ENCODE results near the gene KLHL28.

KLHL28 gene

GRCh38 chr14:44960146-44960545, 1.6 kb downstream of the KLHL28 start:
- DNase-seq, result no peak

GRCh38 chr14:44959538-44959937, 2.2 kb downstream of the KLHL28 start:
- DNase-seq, result no peak

DNA sequence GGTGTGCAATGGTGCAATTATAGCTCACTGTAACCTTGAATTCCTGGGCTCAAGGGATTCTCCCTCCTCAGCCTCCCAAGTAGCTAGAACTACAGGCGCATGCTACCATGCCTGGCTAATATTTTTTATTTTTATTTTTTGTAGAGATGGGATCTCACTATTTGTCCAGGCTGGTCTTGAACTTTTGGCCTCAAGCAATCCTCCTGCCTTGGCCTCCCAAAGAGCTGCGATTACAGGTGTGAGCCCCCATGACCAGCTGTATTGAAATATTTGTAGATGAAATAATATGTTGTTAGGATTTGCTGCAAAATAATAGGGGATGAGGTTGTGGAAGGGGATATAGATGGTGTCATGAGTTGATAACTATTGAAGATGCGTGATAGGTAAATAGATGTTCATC, 4.9 kb downstream of the KLHL28 start:
- no peak for DNase-seq

GRCh38 chr14:44955528-44955927, 6.2 kb downstream of the KLHL28 start:
- no peak for DNase-seq

- no peak for DNase-seq
Measured at GRCh38 chr14:44954750-44955149, 7.0 kb downstream of the KLHL28 start.

- DNase-seq, result no peak
Measured at GRCh38 chr14:44952391-44953110, 9.2 kb downstream of the KLHL28 start.

DNA sequence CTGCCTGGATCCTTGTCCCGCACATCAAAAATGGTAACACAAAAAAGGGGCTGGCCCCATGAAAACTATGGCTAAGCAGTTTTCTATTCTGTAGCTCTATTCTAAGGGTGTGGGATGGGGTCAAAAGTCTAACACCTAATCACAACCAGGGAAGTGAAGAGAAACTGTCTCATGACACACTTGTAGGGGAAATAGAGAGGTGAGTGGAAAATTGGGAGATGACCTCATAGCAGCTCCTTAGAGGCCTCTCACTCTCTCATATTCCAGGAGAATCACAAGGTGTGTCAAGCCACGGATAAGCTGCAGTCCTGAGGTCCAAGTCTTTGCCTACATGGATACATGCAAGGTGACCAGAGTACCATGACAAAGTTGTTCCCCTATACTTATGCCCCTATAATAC, 10.7 kb downstream of the KLHL28 start:
- DNase-seq, result no peak

GRCh38 chr14:44945264-44945663, 16.5 kb downstream of the KLHL28 start:
- no peak for DNase-seq

- DNase-seq, result no peak
Measured at GRCh38 chr14:44944107-44944506, 17.6 kb downstream of the KLHL28 start.

DNA sequence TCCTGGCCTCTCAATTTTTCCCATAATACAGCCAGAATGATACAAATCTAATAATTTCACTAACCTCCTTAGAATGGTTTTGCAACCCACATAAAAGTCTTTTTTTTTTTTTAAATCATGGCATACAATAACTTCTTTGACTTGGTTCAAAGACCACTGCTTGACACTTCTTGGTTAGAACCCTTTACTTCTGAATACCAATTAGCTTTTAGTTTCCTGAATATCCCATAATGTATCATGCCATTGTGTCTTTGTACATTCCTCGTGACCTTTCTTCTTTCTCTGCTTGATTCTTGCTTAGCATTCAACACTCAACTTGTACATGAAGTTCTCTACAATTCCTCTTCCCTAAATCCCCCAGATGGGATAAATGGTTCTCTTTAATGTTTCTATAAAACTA, 19.3 kb downstream of the KLHL28 start:
- DNase-seq, result no peak

- no peak for DNase-seq
Measured at GRCh38 chr14:44941591-44941990, 20.2 kb downstream of the KLHL28 start.

- no peak for DNase-seq
Measured at GRCh38 chr14:44940944-44941343, 20.8 kb downstream of the KLHL28 start.

GRCh38 chr14:44940211-44940610, 21.5 kb downstream of the KLHL28 start:
- DNase-seq, result no peak

GRCh38 chr14:44937547-44937946, 24.2 kb downstream of the KLHL28 start:
- no peak for DNase-seq

GRCh38 chr14:44935155-44935554, 26.6 kb downstream of the KLHL28 start:
- no peak for DNase-seq

DNA sequence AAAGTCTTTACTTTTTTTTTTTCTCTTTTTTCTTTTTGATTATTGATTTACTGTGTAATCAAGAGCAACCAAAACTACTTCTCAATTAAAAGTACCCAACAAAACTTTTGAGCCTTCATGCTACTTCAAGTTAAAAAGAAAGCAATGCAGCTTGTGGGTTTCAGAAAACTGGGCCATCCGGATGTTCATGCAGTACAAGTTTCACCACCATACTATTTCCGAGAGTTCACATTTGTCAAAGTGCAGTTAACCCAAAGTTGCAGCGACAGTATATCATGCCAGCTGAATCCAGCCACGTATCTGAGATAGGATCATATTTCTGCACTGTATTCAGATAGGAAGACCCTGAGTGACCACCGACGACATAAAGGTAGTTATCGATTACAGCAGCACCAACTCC, 33.0 kb downstream of the KLHL28 start:
- no peak for DNase-seq

GRCh38 chr14:44914849-44915248, 46.9 kb downstream of the KLHL28 start:
- DNase-seq, result no peak

DNA sequence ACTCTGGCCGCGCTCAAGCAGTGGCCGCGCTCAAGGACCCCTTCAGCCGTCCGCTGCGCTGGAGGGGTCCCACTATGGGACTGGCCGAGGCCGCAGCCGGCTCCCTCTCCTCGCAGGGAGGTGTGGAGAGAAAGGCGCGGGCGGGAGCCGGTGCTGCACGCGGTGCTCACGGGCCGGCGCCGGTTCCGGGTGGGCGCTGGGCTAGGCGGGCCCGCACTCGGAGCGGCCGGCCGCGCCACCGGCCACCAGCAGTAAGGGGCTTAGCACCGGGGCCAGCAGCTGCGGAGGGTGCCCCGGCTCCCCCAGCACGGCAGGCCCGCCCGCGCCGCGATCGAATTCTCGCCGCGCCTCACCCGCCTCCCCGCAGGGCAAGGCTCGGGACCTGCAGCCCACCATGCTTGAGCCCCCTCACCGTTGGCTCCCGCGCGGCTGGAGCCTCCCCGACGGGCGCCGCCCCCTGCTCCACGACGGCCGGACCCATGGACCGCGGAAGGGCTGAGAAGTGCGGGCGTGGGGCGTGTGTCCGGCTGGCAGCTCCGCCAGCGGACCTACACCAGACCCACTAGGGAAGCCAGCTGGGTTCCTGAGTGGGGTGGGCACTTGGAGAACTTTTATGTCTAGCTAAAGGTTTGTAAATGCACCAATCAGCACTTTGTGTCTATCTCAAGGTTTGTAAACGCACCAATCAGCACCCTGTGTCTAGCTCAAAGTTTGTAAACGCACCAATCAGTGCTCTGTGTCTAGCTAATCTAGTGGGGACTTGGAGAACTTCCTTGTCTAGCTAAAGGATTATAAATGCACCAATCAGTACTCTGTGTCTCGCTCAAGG, 49.5 kb downstream of the KLHL28 start:
- DNase-seq, result no peak

GRCh38 chr14:44910821-44911220, 50.9 kb downstream of the KLHL28 start:
- DNase-seq, result no peak

DNA sequence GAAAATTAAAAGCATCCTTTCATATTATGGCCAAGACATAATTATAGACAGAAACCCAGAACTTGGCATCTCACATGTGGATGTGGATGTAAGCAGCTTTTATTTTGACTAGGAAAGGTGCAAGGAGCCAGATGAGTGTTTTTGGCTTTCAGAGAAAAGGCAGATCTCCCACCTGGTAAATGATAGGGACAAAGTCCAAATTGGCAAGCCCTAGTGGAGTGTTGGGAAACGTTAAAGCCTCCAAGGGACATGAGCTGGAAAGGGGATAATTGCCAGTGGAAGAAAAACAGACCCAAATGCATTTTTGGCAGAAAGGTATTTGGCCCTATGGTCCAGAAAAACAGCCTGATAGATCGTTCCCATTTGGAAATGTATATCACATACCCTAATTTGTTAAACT, 60.1 kb downstream of the KLHL28 start:
- no peak for DNase-seq

DNA sequence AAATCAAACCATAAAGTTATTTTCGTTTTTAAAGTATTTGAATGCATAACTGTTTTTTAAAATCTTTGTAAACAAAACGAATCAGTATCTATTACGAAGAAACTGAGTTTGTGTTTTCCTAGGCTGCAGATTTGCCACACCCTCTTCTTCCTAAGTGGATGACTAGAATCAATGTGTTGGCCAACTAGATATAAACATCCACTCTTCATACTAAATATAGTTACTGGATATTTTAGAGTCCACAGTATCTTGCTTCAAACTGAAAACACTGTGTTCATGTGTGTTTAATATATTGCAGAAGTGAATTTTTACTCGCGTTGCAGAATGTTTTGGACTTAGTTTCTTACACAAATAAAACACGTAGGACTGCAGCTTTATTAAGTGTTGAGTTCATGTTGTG, 63.2 kb downstream of the KLHL28 start:
- DNase-seq, result no peak

DNA sequence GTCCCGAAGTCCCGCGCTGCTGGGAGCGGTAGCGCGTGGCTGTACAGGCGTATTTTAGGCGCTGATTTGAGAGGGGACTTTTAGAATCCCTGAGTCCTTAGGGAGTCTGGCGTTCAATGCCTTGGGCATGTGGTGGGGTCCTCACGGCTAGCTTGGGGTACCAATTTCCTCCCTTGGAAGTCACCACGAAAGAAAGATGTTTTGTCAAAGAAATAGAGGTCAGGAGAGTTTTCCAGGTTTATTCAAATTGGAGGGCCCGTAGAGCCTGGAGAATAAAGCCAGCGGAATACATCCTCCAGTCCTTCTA, 63.9 kb downstream of the KLHL28 start:
- DNase-seq, result no peak

DNA sequence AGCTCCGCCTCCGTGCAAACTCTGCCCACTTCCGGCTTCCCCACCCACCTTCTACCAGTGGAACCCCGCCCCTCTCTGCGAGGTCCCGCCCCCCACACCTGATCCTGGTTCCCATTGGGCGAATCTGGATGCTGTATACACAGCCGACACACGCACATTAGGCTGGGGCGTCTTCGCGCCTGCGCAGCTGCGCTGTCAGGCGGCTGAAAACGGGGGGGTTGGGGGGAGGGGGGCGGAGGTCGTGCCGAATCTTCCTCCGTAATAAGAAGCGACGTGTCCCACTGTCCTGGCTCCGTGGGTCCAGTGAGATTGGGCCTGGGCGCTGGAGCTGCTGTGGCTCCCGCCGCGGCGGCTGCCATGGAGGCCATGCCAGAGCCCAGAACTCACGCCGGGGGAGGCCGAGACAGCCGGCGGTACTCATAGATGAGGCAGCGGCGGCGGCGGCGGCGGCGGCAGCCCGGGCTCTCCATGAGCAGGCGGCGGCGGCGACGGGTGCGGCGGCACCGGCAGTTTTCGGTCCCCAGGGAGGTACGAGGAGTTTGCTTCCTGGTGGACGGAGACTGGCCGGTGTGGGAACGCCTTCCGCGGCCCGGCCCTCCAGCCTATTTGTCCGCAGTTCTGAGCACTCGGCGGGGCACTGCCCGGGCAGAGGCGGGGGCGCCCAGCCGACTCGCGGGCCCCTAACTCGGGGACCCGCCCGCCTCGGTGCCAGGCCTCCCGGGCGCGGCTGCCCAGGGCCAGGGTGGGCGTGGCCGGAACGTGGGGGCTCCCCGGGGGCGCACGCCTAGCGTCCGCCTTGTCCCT, 64.5 kb downstream of the KLHL28 start:
- peak; percentile 97 for DNase-seq

Measured in DMS53 (cell line).